Coronary artery (tissue), 2 donors: Measurements from ENCODE around the gene LCK.

Source experiments
- DNase-seq: peaks from one replicate; pipeline ENCODE4 v3.0.0-alpha.2; 2017; ENCODE audit warnings: low spot score
- H3K27ac ChIP-seq, 2 donors: fragments of 200-600 bp; sonication (generic); one replicate each; pipeline ENCODE4 v1.5.1; 2016 to 2019
- H3K4me3 ChIP-seq: fragments of 200-600 bp; sonication (generic); 2 replicates; pipeline ENCODE4 v1.5.1; 2016; ENCODE audit warnings: mild to moderate bottlenecking, moderate library complexity
- TF ChIP-seq, protein P1 (sequence below): fragments of 200-600 bp; sonication (generic); IDR thresholded peaks from one replicate; pipeline ENCODE4 v1.5.1; 2019; ENCODE audit warnings: antibody characterized with exemption

The LCK gene

DNA sequence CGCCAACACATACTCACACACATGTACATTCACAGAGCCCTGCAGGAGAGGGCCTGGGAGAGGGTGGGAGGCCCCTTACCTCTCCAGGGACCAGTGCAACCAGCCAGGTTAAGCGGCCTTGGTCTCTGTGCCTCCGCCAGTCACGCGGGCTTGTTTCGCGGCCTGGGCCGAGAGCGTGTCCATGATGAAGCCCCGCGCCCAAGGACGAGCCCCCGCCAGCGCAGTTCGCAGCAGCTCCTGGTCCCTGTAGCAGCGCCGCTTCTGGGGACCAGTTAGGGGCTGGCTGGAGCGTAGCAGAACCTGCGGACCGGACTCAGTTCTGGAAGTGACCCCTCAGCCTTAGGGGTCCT is 11.3 kb upstream of the LCK start:
- TF ChIP-seq, protein P1, sequence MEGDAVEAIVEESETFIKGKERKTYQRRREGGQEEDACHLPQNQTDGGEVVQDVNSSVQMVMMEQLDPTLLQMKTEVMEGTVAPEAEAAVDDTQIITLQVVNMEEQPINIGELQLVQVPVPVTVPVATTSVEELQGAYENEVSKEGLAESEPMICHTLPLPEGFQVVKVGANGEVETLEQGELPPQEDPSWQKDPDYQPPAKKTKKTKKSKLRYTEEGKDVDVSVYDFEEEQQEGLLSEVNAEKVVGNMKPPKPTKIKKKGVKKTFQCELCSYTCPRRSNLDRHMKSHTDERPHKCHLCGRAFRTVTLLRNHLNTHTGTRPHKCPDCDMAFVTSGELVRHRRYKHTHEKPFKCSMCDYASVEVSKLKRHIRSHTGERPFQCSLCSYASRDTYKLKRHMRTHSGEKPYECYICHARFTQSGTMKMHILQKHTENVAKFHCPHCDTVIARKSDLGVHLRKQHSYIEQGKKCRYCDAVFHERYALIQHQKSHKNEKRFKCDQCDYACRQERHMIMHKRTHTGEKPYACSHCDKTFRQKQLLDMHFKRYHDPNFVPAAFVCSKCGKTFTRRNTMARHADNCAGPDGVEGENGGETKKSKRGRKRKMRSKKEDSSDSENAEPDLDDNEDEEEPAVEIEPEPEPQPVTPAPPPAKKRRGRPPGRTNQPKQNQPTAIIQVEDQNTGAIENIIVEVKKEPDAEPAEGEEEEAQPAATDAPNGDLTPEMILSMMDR: no peak
- Histone ChIP-seq H3K4me3 (peak overlapping the region; percentile 74), H3K27ac (peak overlapping the region; percentile 84 to 91)
- no peak for DNase-seq

DNA sequence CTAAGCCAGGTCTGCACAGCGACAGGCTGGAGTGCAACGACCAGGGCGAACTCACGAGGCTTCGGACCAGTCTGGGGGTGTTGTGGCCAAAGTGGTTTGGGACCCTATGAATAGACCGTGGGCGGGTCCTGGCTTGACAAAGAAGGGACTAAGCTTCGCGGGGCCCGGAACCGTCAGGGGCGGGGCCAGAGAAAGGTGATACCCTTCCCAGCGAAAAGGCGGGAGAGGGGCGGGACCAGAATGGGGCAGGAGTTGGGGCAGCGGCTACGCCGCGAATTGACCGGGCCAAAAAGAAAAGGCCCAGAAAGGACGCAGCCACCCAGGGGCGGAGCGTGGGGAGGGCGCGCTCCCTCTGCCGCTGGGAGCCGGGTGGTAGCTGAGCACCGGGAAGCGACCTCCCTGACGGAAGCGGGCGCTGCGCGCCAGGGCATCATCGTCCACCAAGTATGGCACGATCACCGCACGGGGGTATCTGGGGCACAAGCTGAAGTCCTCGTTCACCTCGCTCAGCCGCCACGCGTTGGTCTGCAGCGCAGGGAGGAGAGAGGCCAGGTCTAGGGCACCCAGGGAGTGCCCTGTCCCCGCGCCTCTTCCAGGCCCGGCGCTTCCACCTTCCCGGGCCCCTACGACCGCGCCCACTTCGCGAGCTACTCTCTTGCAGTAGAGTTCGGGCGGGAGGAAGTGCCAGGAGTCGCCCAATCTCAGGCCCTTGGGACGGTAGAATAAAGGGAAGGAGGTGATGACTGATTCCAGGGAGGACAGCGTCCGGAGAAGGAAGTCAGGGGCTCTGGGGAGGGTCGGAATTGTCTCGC is 10.7 kb upstream of the LCK start:
- peak; percentile 90 for DNase-seq
- peak overlapping the region; percentile 74 for H3K4me3 ChIP-seq
- TF ChIP-seq, protein P1: no peak

DNA sequence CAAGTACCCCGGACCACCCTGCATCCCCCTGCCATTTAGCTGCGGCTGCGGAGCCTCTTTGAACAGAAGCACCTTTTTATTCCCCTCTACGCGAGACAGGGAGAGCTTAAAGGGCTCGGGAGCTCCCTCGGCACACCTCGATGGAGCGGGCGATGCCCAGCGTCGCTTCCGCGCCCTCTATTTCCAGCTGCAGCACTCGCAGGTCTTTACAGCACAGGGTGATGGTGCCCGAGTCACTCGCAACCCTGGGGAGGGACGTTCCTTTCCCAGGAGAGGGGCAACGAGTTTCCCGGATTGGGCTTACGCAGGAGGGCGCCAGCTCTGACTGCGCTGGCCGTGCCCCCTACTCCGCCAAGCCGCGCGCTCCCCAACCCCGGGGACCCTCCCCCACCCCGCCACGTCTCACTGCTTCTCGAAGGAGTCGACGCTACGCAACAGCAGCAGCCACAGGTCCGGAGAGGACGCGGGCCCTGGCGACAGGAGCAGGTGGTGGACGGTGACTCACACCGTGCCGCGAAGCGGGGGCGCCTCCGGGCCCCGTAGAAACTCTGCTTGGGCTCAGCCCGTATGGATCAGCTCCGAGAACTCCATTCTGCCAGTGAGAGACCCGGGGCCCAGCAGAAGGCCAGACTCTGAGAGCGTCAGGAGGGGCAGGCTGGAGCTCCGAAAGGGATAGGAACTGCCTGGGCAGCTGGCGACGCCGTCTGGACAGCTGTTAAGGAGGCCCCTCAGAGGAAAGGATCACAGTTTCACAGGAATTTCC is 9.9 kb upstream of the LCK start:
- TF ChIP-seq, protein P1: no peak
- Histone ChIP-seq H3K27ac (peak overlapping the region; percentile 84 to 91), H3K4me3 (peak overlapping the region; percentile 74)
- peak; percentile 86 for DNase-seq

More for the DNA sequence above, 10.7 kb upstream of the LCK start:
- H3K27ac ChIP-seq: peak overlapping the region; percentile 84 to 91

DNA sequence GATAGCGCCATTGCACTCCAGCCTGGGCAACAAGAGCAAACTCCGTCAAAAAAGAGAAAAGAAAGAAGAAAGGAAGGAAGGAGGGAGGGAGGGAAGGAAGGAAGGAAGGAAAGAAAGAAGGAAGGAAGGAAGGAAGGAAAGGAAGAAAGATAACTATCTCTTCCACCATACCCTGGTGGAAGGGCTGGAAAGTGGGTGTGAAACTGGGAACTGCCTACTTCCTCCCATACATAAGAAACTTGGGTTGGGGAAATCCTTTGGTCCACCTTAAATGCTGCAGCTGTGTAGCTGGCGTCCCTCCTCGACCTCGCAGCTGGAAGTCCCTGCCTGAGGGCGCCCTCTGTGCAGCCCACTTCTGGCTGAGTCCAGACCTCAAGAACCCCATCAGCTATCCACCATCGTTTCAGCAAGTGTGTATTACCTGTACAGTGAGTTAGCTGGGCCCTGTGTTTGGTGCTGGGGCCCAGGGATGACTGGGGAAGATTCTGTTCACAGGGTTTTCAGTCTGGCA is 8.7 kb upstream of the LCK start:
- peak overlapping the region in 1 of 2 donors; percentile 70 for H3K27ac ChIP-seq
- peak overlapping the region; percentile 51 for H3K4me3 ChIP-seq
- TF ChIP-seq, protein P1: no peak
- DNase-seq: no peak

DNA sequence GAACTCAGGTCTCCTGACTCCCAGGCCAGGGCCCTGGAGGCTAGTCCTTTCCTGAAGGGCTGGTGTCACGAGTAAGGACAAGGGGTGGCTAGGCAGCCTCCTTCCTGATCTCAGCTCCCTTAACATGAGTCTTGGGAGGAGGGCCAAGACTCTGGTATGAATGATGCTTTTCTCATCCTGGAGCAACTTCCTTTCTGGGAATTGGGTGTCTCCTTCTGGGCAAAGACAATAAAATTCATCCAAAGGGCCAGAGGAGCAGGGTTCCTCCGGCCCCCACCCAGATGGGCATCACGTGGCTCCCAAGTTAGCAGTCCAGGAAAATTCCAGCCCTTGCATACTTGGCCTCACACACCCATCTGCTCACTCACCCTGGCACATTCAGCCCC is 4.2 kb upstream of the LCK start, which contains the start of gene FAM167B:
Gene FAM167B (plus strand): TSS at position 335 of the 386 bp plus-strand sequence. CDS start 200 bp downstream, outside the sequence.
- Histone ChIP-seq H3K27ac (peak within 1 kb of the TSS; percentile 18 to 73), H3K4me3 (no peak within 1 kb of the TSS)
- DNase-seq: no peak
- TF ChIP-seq, protein P1: no peak

DNA sequence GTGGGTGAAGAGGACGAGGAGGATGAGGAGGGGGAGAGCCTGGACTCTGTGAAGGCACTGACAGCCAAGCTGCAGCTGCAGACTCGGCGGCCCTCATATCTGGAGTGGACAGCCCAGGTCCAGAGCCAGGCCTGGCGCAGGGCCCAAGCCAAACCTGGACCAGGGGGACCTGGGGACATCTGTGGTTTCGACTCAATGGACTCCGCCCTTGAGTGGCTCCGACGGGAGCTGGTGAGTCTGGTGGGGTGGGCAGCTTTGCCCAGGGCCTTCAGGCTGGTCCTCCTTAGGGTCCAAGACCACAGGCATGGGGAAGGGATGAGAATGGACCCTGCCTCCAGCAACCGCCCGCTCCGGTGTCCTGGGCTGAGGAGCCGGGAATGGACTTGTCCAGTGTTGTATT is 3.6 kb upstream of the LCK start:
- H3K4me3 ChIP-seq: no peak overlapping the region
- TF ChIP-seq, protein P1: no peak
- DNase-seq: no peak
- peak overlapping the region; percentile 18 to 73 for H3K27ac ChIP-seq
